A673 (cell line): ENCODE data around the gene FBXL22. TPM values are rescaled to one million over a fixed set of nuclear protein-coding genes. Genes with fewer than 3 reads are reported as not detected.

Experiments used
- BruUV-seq: library from RNA; stranded (reverse); fragments of 400-500 nt; replicated peaks from 2 replicates; lab custom pipeline; 2021; lab: Mats Ljungman, UMichigan
- CTCF ChIA-PET: fragments of 300-600 bp; sonication (Branson Sonifier 250); formaldehyde crosslinking; loops from one replicate; lab custom pipeline; 2022; ENCODE audit warnings: antibody characterized with exemption; lab: Charles Lee
- POLR2A ChIA-PET: fragments of 300-600 bp; sonication (Branson Sonifier 250); formaldehyde crosslinking; loops from one replicate; lab custom pipeline; 2022; ENCODE audit warnings: antibody characterized with exemption; ENCODE audit not compliant: low non-redundant PET; lab: Charles Lee
- DNase-seq: peaks from one replicate; pipeline ENCODE4 v3.0.0-alpha.2; 2015; ENCODE audit warnings: low spot score
- H3K27ac ChIP-seq: fragments of 200-600 bp; sonication (generic); 2 replicates; pipeline ENCODE4 v1.5.1; 2016; ENCODE audit warnings: mixed run types, low read depth, mild to moderate bottlenecking, mixed read lengths, antibody characterized with exemption, low read length; ENCODE audit not compliant: poor library complexity, severe bottlenecking
- H3K27me3 ChIP-seq: fragments of 200-600 bp; sonication (generic); replicated peaks from 2 replicates; pipeline ENCODE4 v1.6.1; 2017; ENCODE audit warnings: mixed run types, low read depth, mild to moderate bottlenecking, mixed read lengths, antibody characterized with exemption, low read length; ENCODE audit not compliant: insufficient read depth, poor library complexity
- H3K36me3 ChIP-seq: fragments of 200-600 bp; sonication (generic); 2 replicates; pipeline ENCODE4 v1.6.1; 2016; ENCODE audit warnings: mixed run types, mild to moderate bottlenecking, mixed read lengths, antibody characterized with exemption, low read length; ENCODE audit not compliant: insufficient read depth, poor library complexity, severe bottlenecking
- H3K4me1 ChIP-seq: fragments of 200-600 bp; sonication (generic); 2 replicates; pipeline ENCODE4 v1.6.1; 2017; ENCODE audit warnings: mixed run types, mild to moderate bottlenecking, mixed read lengths, antibody characterized with exemption, low read length; ENCODE audit not compliant: insufficient read depth, poor library complexity, severe bottlenecking
- H3K4me3 ChIP-seq: fragments of 200-600 bp; sonication (generic); 2 replicates; pipeline ENCODE4 v1.5.1; 2016; ENCODE audit warnings: low read depth, mixed run types, mild to moderate bottlenecking, mixed read lengths, low read length; ENCODE audit not compliant: poor library complexity, severe bottlenecking
- H3K9me3 ChIP-seq: fragments of 200-600 bp; sonication (generic); 2 replicates; pipeline ENCODE4 v1.6.1; 2016; ENCODE audit warnings: mixed run types, low read depth, mild to moderate bottlenecking, mixed read lengths, antibody characterized with exemption, low read length; ENCODE audit not compliant: poor library complexity, severe bottlenecking
- EZH2 ChIP-seq: fragments of 200-600 bp; sonication (generic); IDR thresholded peaks from 2 replicates; pipeline ENCODE4 v1.6.1; 2017; ENCODE audit warnings: borderline replicate concordance, low read depth, mild to moderate bottlenecking, mixed read lengths, antibody characterized with exemption, low read length; ENCODE audit not compliant: poor library complexity, severe bottlenecking
- intact Hi-C: fragments of 100-400 bp; cut with micrococcal nuclease; formaldehyde crosslinking; loops from one replicate; pipeline ENCODE4 v1.10.0; 2022; ENCODE audit not compliant: unreplicated experiment
- total RNA-seq: library from RNA; stranded (reverse); gene quantifications from 2 replicates; pipeline ENCODE4 v1.2.3, GENCODE V29; 2021
- TF ChIP-seq, protein P1 (sequence below): fragments of 300-800, 200-600 bp; sonication (generic); conservative IDR thresholded peaks from 2 replicates; pipeline ENCODE4 v1.5.1; 2017; ENCODE audit warnings: low read depth, mild to moderate bottlenecking, antibody characterized with exemption, low read length, moderate library complexity, mixed read lengths

FBXL22 gene
- total RNA-seq, 1 experiment from 2014 or later: 0.52 TPM

DNA sequence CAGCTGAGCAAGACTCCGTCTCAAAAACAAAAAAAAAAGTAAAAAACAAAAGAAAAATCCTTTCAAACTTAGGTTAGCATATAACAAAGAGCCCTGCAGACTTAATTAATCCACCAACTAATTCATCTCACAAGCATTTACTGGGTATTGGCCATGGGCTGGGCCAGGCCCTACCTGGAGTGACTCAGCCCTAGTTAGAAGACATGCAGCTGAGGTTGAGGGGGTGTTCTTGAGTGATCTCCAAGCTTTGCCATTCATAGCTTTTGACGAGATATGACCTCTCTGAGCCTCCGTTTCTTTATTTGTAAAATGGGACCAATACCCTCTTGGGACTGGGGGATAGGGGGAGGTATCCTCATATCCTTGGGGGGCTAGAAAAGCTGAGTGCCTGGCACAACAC lies 7.8 kb downstream of the FBXL22 start:
- TF ChIP-seq EZH2: no peak
- TF ChIP-seq, protein P1, sequence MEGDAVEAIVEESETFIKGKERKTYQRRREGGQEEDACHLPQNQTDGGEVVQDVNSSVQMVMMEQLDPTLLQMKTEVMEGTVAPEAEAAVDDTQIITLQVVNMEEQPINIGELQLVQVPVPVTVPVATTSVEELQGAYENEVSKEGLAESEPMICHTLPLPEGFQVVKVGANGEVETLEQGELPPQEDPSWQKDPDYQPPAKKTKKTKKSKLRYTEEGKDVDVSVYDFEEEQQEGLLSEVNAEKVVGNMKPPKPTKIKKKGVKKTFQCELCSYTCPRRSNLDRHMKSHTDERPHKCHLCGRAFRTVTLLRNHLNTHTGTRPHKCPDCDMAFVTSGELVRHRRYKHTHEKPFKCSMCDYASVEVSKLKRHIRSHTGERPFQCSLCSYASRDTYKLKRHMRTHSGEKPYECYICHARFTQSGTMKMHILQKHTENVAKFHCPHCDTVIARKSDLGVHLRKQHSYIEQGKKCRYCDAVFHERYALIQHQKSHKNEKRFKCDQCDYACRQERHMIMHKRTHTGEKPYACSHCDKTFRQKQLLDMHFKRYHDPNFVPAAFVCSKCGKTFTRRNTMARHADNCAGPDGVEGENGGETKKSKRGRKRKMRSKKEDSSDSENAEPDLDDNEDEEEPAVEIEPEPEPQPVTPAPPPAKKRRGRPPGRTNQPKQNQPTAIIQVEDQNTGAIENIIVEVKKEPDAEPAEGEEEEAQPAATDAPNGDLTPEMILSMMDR: no peak
- H3K27me3 ChIP-seq: no peaks in the 10 kb centered on the region
- H3K27ac ChIP-seq: no peak overlapping the region
- peaks cover 2% of the 10 kb centered on the region for H3K36me3 ChIP-seq
- intact Hi-C loops: loop anchor here (10.0 kb wide), 1 partner anchor 320 kb away; no protein-coding TSS in a partner anchor
- H3K4me3 ChIP-seq: no peak overlapping the region
- no peaks in the 10 kb centered on the region for H3K9me3 ChIP-seq
- H3K4me1 ChIP-seq: peaks cover 19% of the 10 kb centered on the region
- no TSS peak for BruUV-seq
- DNase-seq: no peak
- ChIA-PET POLR2A (no interaction called here), CTCF (no interaction called here)

DNA sequence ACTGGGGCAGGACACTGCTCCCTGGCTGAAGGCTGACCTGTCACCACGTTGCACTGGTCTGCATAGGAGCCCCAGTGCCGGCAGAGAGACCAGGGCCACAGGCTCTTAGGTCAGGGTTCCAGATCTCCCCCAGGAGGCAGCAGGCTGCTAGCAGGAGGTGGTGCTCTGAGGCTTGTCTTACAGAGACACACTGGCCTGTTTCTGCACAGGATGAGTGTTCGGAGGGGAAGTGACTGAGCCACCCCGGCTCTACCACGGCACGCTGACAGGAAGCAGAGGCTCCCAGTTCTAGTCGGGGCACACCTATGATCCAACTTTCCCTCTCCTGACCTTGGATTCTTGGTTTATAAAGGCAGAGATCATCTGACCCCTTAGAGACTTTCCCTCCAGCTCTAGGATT lies 8.6 kb downstream of the FBXL22 start:
- ChIA-PET POLR2A (no interaction called here), CTCF (no interaction called here)
- H3K36me3 ChIP-seq: peaks cover 2% of the 10 kb centered on the region
- H3K9me3 ChIP-seq: no peaks in the 10 kb centered on the region
- H3K27ac ChIP-seq: no peak overlapping the region
- DNase-seq: no peak
- peaks cover 19% of the 10 kb centered on the region for H3K4me1 ChIP-seq
- intact Hi-C loops: loop anchor here (10.0 kb wide), 1 partner anchor 321 kb away; no protein-coding TSS in a partner anchor
- no peak overlapping the region for H3K4me3 ChIP-seq
- TF ChIP-seq, protein P1: no peak
- no peak for TF ChIP-seq EZH2
- no TSS peak for BruUV-seq
- no peaks in the 10 kb centered on the region for H3K27me3 ChIP-seq

DNA sequence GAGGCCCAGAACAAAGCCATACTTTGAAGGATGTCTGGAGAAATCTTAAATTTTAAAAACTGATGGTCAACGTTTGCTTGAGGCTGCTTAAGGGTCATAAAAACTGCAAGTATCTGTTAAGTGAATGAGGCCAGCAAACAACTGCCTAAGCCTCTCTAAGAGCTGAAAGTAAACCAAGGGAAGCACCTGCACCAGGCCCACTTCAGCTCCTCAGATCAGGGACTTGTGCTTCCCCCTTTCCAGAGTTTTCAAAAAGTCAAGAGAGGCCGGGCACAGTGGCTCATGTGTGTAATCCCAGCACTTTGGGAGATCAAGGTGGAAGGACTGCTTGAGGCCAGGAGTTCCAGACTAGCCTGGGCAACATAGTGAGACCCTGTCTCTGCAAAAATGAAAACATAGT lies 9.1 kb downstream of the FBXL22 start:
- BruUV-seq: no TSS peak

More for the DNA sequence above, 9.1 kb downstream of the FBXL22 start:
- TF ChIP-seq, protein P1: no peak
- no peak for TF ChIP-seq EZH2
- peaks cover 24% of the 10 kb centered on the region for H3K4me1 ChIP-seq
- intact Hi-C loops: loop anchor here (10.0 kb wide), 1 partner anchor 322 kb away; no protein-coding TSS in a partner anchor
- H3K36me3 ChIP-seq: peaks cover 2% of the 10 kb centered on the region
- H3K27ac ChIP-seq: no peak overlapping the region
- no peaks in the 10 kb centered on the region for H3K27me3 ChIP-seq
- H3K4me3 ChIP-seq: no peak overlapping the region
- ChIA-PET POLR2A (no interaction called here), CTCF (no interaction called here)
- H3K9me3 ChIP-seq: no peaks in the 10 kb centered on the region
- no peak for DNase-seq
